Measurements from ENCODE around the gene FOXE3.

FOXE3 gene

GRCh38 chr1:47415728-47416318 lies at the start of gene FOXE3:
FOXE3 (plus strand) TSS chr1:47416285; CDS start chr1:47416316, 31 bp downstream.
- in situ Hi-C loops (cut with MboI; ENCODE audit: low sequenced_read_pairs, unreplicated experiment) = no loop called here
- TF ChIP-seq, protein P1, sequence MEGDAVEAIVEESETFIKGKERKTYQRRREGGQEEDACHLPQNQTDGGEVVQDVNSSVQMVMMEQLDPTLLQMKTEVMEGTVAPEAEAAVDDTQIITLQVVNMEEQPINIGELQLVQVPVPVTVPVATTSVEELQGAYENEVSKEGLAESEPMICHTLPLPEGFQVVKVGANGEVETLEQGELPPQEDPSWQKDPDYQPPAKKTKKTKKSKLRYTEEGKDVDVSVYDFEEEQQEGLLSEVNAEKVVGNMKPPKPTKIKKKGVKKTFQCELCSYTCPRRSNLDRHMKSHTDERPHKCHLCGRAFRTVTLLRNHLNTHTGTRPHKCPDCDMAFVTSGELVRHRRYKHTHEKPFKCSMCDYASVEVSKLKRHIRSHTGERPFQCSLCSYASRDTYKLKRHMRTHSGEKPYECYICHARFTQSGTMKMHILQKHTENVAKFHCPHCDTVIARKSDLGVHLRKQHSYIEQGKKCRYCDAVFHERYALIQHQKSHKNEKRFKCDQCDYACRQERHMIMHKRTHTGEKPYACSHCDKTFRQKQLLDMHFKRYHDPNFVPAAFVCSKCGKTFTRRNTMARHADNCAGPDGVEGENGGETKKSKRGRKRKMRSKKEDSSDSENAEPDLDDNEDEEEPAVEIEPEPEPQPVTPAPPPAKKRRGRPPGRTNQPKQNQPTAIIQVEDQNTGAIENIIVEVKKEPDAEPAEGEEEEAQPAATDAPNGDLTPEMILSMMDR (IDR thresholded peaks at IDR 0.05; ENCODE audit: borderline replicate concordance, control extremely low read depth, extremely low read depth, insufficient read depth, missing control alignments) = no peak
- DNase-seq (ENCODE audit: low spot score) = no peak

DNA sequence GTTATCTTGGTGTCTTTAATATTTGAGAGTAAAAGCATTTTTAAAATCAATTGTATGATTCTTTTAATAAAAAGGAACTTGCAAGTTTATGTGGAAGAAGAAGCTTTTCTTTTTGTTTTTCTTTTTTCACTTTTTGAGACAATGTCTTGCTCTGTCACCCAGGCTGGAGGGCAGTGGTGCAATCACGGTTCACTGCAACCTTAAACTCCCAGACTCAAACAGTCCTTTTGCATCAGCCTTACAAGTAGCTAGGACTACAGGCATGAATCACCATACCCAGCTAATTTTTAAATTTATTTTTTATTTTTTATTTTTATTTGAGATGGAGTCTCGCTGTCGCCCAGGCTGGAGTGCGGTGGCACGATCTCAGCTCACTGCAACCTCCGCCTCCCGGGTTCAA lies 48.4 kb upstream of the FOXE3 start:
- in situ Hi-C loops (cut with MboI; ENCODE audit: low sequenced_read_pairs, unreplicated experiment) = no loop called here
- TF ChIP-seq, protein P1 (IDR thresholded peaks at IDR 0.05; ENCODE audit: borderline replicate concordance, control extremely low read depth, extremely low read depth, insufficient read depth, missing control alignments) = no peak
- DNase-seq (ENCODE audit: low spot score) = no peak

DNA sequence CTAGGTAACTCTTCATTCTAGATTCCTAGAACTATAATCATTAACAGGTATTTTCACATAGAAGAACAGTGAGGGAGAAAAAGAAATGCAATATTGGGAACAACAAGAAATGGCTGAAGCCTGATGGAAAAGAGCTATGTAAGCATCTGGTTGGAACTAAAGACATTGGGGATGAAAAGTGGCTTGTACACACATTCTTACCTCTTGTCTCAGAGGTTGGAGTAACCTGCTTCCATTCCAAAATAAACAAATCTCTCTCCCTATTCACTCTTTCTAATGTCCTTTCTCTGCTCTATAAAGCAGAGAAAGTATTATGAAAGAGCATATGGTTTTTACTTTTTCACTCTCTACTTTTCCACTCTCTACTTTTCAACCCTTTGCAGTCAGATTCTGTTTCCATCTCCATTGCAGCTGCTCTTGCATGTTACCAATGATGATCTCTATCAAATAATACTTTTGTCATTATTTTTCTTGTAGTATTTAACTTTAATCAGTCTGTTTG lies 45.0 kb upstream of the FOXE3 start:
- TF ChIP-seq, protein P1 (IDR thresholded peaks at IDR 0.05; ENCODE audit: borderline replicate concordance, control extremely low read depth, extremely low read depth, insufficient read depth, missing control alignments) = no peak
- DNase-seq (ENCODE audit: low spot score) = no peak
- in situ Hi-C loops (cut with MboI; ENCODE audit: low sequenced_read_pairs, unreplicated experiment) = no loop called here

- in situ Hi-C loops (cut with MboI; ENCODE audit: low sequenced_read_pairs, unreplicated experiment) = no loop called here
- TF ChIP-seq, protein P1 (IDR thresholded peaks at IDR 0.05; ENCODE audit: borderline replicate concordance, control extremely low read depth, extremely low read depth, insufficient read depth, missing control alignments) = no peak
- no peak for DNase-seq (ENCODE audit: low spot score)
Measured at GRCh38 chr1:47374501-47374900, 41.6 kb upstream of the FOXE3 start.

- TF ChIP-seq, protein P1 (IDR thresholded peaks at IDR 0.05; ENCODE audit: borderline replicate concordance, control extremely low read depth, extremely low read depth, insufficient read depth, missing control alignments) = no peak
- no peak for DNase-seq (ENCODE audit: low spot score)
Measured at GRCh38 chr1:47378147-47378546, 37.9 kb upstream of the FOXE3 start.

DNA sequence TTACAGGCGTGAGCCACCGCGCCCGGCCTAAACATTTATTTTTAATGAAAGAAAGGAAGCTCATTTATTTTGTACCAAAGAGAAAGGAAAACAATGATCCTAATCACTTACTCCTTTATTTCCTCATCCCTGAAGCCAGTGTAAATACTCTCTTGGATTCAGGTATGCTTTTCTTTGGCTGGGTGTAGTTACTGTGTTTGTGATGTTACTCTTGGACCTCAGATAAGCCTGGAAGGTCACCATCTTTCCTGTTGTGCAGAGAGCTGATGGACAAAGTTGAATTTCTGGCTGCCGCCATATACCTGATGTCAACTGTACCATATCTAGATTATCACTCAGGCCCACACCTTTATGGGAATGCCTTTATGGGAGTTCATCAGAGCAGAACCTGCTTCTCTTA lies 35.4 kb upstream of the FOXE3 start:
- TF ChIP-seq, protein P1 (IDR thresholded peaks at IDR 0.05; ENCODE audit: borderline replicate concordance, control extremely low read depth, extremely low read depth, insufficient read depth, missing control alignments) = no peak
- DNase-seq (ENCODE audit: low spot score) = no peak
- in situ Hi-C loops (cut with MboI; ENCODE audit: low sequenced_read_pairs, unreplicated experiment) = no loop called here

More at GRCh38 chr1:47378147-47378546, 37.9 kb upstream of the FOXE3 start:
- in situ Hi-C loops (cut with MboI; ENCODE audit: low sequenced_read_pairs, unreplicated experiment) = no loop called here

Data from GM13976 (cell line).